Gastroesophageal sphincter (tissue), 4 donors: ENCODE data around the gene ASB1. TPM values are rescaled to one million over a fixed set of nuclear protein-coding genes. Genes with fewer than 3 reads are reported as not detected.
A peak's percentile ranks its signal among the peaks of the same experiment; 100 is the strongest.

Source experiments
- ATAC-seq: fragments of 150-250 bp; one replicate; pipeline ENCODE4 v1.9.1; 2016; ENCODE audit warnings: mild to moderate bottlenecking, moderate library complexity
- H3K27ac ChIP-seq, 4 donors: fragments of 200-600 bp; sonication (generic) in 3 of 4; 1 replicate in 3 of 4; 2 replicates in 1 of 4; pipeline ENCODE4 v1.5.1; 2016 to 2019
- H3K27me3 ChIP-seq: fragments of 200-600 bp; sonication (generic); one replicate; pipeline ENCODE4 v1.5.1; 2019
- H3K36me3 ChIP-seq, 2 donors: fragments of 200-600 bp; sonication (generic); one replicate each; pipeline ENCODE4 v1.5.1; 2019; ENCODE audit warnings: control low read depth in 1 of 2
- H3K4me1 ChIP-seq, 3 donors: fragments of 200-600 bp; sonication (generic); 1 replicate in 2 of 3; 2 replicates in 1 of 3; pipeline ENCODE4 v1.5.1; 2016 to 2019; ENCODE audit warnings: control low read depth in 2 of 3
- H3K4me3 ChIP-seq, 2 donors: fragments of 200-600 bp; sonication (generic); one replicate each; pipeline ENCODE4 v1.5.1; 2019; ENCODE audit warnings: mild to moderate bottlenecking in 1 of 2, moderate library complexity in 1 of 2
- H3K9me3 ChIP-seq, 3 donors: fragments of 200-600 bp; sonication (generic); one replicate each; pipeline ENCODE4 v1.5.1; 2017 to 2019; ENCODE audit warnings: control low read depth in 2 of 3
- CTCF ChIP-seq, 4 experiments: fragments of 200-600 bp in 2 of 4; fragments of 450-650 bp in 2 of 4; sonication (generic) in 1 of 4; IDR thresholded peaks; one replicate each; pipeline ENCODE4 v1.5.1; 2017 to 2019; ENCODE audit warnings: antibody characterized with exemption in 4 of 4, mild to moderate bottlenecking in 2 of 4, moderate library complexity in 2 of 4
- EP300 ChIP-seq: sonication (generic); formaldehyde crosslinking; IDR thresholded peaks from one replicate; pipeline ENCODE4 v1.6.1; 2017; ENCODE audit warnings: antibody characterized with exemption, mild to moderate bottlenecking
- POLR2A ChIP-seq, 2 donors: fragments of 450-650 bp; IDR thresholded peaks; one replicate each; pipeline ENCODE4 v1.6.1; 2017; ENCODE audit warnings: antibody characterized with exemption in 2 of 2, mild to moderate bottlenecking in 2 of 2, moderate library complexity in 1 of 2
- POLR2AphosphoS5 ChIP-seq: sonication (generic); formaldehyde crosslinking; IDR thresholded peaks from one replicate; pipeline ENCODE4 v1.6.1; 2017; ENCODE audit warnings: antibody characterized with exemption
- WGBS, 2 donors: methylation state at CpG; one replicate each; pipeline ENCODE4 v1.1.5; 2018; ENCODE audit warnings: low coverage in 1 of 2; 5-methylcytosine and 5-hydroxymethylcytosine counted together
- total RNA-seq, 4 donors: library from RNA; depleted of rRNA; stranded (reverse); fragments of >200 nt; gene quantifications; one replicate each; pipeline ENCODE4 v1.1.0, GENCODE V29; 2016

Gene ASB1
- total RNA-seq, 4 donors from 2014 or later, result 27.9 to 39.3 (median 35.9) TPM

GRCh38 chr2:238444242-238444641 lies 17.5 kb downstream of the ASB1 start:
- no peak for ATAC-seq
- Histone ChIP-seq H3K4me3 (no peak overlapping the region), H3K27me3 (no peaks in the 10 kb centered on the region), H3K9me3 (no peaks in the 10 kb centered on the region), H3K4me1 (peaks cover 0 to 44% (median 8%) of the 10 kb centered on the region in 3 donors), H3K27ac (no peak overlapping the region), H3K36me3 (peaks cover 3 to 63% of the 10 kb centered on the region in 2 donors)
- 95% methylated on average over 3 to 4 of the region's 13 CpGs for WGBS, 2 donors
- no peak for TF ChIP-seq POLR2AphosphoS5

DNA sequence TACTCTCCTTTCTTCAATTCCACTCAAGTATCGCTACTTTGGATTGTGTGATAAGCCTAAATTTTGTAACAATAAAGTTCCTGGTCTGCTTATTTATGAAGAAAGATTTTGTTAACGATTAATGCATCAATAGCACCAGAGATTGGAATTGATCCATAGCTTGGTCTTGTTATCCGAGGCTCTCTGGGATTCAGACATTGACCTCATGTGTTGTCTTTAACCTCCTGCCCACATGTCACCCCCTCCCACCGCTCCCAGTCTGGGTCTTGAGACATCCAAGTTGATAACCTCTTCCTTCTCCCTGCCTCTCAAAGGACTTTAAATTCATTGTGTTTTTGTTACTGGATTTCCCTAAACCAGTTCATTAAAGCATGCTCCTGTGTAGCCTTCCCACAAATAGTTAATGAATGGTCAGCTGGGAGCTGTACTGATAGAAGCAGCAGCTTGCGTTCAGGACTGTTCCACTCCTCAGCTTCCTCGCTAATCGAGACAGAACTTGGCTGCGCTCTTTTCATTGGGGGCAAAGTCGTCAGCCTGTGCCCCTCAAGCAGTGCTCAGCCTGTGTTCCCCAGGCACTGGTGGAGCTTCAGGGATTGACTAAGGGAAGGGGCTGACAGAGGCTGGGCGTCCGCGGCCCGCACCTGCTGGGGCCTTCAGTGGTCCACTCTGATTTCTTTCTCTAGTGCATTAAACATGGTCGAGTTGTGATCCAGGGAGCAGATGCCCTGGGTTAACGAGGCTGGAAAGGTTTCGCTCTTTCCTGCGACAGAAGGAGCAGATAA lies 18.9 kb downstream of the ASB1 start:
- Histone ChIP-seq H3K27ac (no peak overlapping the region), H3K4me1 (peaks cover 0 to 53% (median 11%) of the 10 kb centered on the region in 3 donors), H3K27me3 (no peaks in the 10 kb centered on the region), H3K36me3 (peaks cover 3 to 62% of the 10 kb centered on the region in 2 donors), H3K4me3 (no peak overlapping the region), H3K9me3 (no peaks in the 10 kb centered on the region)
- WGBS, 2 donors, result 79 to 81% methylated on average over 5 to 10 of the region's 17 CpGs
- no peak for ATAC-seq
- no peak for TF ChIP-seq CTCF (IDR thresholded peaks at IDR 0.05)
- no peak for TF ChIP-seq POLR2A (IDR thresholded peaks at IDR 0.05)
- no peak for TF ChIP-seq EP300
- TF ChIP-seq POLR2AphosphoS5, result no peak

- ATAC-seq, result no peak
- H3K9me3 ChIP-seq, result no peaks in the 10 kb centered on the region
- no peak overlapping the region for H3K4me3 ChIP-seq
- TF ChIP-seq POLR2A (IDR thresholded peaks at IDR 0.05) (no peak), EP300 (no peak), POLR2AphosphoS5 (no peak), CTCF (IDR thresholded peaks at IDR 0.05) (no peak)
- peaks cover 0 to 52% (median 10%) of the 10 kb centered on the region in 3 donors for H3K4me1 ChIP-seq
- H3K36me3 ChIP-seq, result peaks cover 3 to 70% of the 10 kb centered on the region in 2 donors
- no peak overlapping the region for H3K27ac ChIP-seq
- H3K27me3 ChIP-seq, result no peaks in the 10 kb centered on the region
- 91 to 100% methylated on average over 2 to 6 of the region's 8 CpGs for WGBS, 2 donors
These were observed 19.6 kb downstream of the ASB1 start for GRCh38 chr2:238446371-238446770.

GRCh38 chr2:238448031-238448955 lies 21.6 kb downstream of the ASB1 start:
- 50 to 89% methylated on average over 1 to 4 of the region's 19 CpGs for WGBS, 2 donors
- peaks cover 0 to 35% (median 7%) of the 10 kb centered on the region in 3 donors for H3K4me1 ChIP-seq
- no peak for TF ChIP-seq CTCF (IDR thresholded peaks at IDR 0.05)
- no peak for TF ChIP-seq EP300
- TF ChIP-seq POLR2A (IDR thresholded peaks at IDR 0.05), result no peak
- TF ChIP-seq POLR2AphosphoS5, result no peak
- no peaks in the 10 kb centered on the region for H3K9me3 ChIP-seq
- H3K36me3 ChIP-seq, result peaks cover 3 to 82% of the 10 kb centered on the region in 2 donors
- ATAC-seq, result no peak
- no peaks in the 10 kb centered on the region for H3K27me3 ChIP-seq
- H3K4me3 ChIP-seq, result no peak overlapping the region
- H3K27ac ChIP-seq, result peak overlapping the region in 2 of 4 donors; percentile 78 to 82

DNA sequence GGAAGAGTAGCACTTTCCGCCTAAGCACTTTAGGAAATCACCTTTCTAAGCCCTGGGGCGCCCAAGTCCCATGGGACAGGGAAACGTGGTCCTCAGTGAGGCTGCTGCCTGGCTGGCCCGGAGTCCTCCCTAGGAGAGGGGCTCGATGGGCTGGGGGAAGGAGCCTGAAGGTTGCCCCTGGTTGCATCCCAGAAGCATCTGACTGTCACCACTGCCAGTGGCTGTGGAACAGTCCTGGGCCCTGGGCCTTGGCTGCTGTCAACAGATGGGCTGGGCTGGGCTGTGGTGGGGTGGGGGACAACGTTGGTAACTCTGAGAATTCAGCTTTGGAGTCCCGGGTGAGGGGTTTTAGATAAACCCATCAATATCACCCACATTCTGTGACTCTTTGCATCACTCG lies 22.5 kb downstream of the ASB1 start:
- Histone ChIP-seq H3K4me1 (peaks cover 0 to 34% (median 7%) of the 10 kb centered on the region in 3 donors), H3K4me3 (no peak overlapping the region), H3K36me3 (peaks cover 3 to 81% of the 10 kb centered on the region in 2 donors), H3K27me3 (no peaks in the 10 kb centered on the region), H3K9me3 (no peaks in the 10 kb centered on the region), H3K27ac (peak overlapping the region in 3 of 4 donors; percentile 11 to 82 (median 78))
- TF ChIP-seq POLR2A (IDR thresholded peaks at IDR 0.05), result no peak
- ATAC-seq, result no peak
- 62 to 75% methylated on average over 3 of the region's 8 CpGs for WGBS, 2 donors
